ENCODE results near the gene STPG2.

Gene STPG2

DNA sequence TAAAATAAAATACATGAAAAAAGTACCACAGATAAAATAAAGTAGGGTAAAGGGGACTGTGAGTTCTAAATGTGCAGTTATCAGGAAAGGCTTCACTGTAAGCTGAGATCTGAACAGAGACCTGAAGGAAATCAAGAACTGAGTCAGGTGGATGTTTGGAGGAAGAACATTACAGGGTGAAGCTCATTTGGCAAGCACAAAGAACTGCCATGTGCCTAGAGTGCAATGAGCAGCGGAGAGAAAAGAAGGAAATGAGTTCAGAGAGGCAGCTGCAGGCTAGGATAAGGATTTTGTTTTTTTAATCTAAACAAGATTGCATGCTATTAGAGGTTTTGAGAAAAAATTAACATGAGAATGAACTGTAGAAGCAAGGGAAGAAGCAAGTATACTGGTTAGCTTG lies 373.1 kb downstream of the STPG2 start:
- TF ChIP-seq, protein P1, sequence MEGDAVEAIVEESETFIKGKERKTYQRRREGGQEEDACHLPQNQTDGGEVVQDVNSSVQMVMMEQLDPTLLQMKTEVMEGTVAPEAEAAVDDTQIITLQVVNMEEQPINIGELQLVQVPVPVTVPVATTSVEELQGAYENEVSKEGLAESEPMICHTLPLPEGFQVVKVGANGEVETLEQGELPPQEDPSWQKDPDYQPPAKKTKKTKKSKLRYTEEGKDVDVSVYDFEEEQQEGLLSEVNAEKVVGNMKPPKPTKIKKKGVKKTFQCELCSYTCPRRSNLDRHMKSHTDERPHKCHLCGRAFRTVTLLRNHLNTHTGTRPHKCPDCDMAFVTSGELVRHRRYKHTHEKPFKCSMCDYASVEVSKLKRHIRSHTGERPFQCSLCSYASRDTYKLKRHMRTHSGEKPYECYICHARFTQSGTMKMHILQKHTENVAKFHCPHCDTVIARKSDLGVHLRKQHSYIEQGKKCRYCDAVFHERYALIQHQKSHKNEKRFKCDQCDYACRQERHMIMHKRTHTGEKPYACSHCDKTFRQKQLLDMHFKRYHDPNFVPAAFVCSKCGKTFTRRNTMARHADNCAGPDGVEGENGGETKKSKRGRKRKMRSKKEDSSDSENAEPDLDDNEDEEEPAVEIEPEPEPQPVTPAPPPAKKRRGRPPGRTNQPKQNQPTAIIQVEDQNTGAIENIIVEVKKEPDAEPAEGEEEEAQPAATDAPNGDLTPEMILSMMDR (IDR thresholded peaks at IDR 0.05; ENCODE audit: control insufficient read depth, insufficient read depth, low read depth, low read length, missing control alignments), result no peak
- no peak for DNase-seq (ENCODE audit: low read depth)
- H3K4me3 ChIP-seq (ENCODE audit: control insufficient read depth, low read depth, low read length), result no peak overlapping the region

DNA sequence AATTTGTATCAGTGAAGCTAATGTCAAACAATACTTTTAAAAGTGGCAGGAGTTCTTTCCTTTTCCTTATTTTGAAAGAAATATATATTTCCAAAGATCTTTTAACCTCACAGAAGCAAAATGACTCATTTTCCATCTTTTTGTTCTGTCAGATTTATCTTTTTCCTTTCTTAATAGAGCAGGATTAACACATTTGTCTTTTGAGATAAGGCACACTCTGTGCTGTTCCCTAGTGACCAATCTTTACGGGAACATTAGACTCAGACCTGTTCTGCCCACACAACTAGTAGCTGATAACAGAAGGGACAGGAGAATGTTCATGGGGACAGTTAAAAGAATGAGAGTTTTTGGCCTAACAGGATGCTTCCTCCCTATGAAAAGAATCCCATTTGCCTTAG lies 381.2 kb downstream of the STPG2 start:
- DNase-seq (ENCODE audit: low read depth), result no peak
- TF ChIP-seq, protein P1 (IDR thresholded peaks at IDR 0.05; ENCODE audit: control insufficient read depth, insufficient read depth, low read depth, low read length, missing control alignments), result no peak
- H3K4me3 ChIP-seq (ENCODE audit: control insufficient read depth, low read depth, low read length), result no peak overlapping the region

DNA sequence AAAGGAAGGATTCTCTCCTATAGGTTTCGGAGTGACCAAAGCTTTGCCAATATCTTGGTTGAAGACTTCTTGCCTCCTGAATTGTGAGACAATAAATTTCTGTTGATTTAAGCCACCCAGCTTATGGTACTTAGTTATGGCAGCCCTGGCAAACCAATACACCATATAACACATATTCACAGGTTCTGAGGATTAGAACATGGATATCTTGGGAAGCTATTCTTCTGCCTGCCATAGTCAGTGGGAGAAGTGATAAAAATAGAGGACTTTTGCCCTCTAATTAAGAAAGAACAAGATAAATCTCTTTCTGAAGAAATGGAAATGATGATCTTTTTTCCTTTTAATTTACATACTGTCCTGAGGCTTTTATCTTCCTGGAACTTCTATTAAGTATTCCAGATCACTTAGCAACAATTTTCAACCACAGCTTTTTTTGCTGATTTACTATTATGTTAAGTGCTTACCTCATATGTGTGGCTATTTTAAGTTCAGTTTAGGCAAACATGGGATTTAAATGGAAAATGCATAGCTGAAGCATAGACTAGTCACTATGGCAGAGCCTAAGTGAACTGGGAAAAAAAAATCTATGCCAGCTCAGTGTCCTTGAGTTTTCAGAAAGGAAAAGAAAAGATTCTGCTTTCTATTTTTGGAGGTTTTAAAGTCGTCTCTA lies 381.7 kb downstream of the STPG2 start:
- no peak for DNase-seq (ENCODE audit: low read depth)
- TF ChIP-seq, protein P1 (IDR thresholded peaks at IDR 0.05; ENCODE audit: control insufficient read depth, insufficient read depth, low read depth, low read length, missing control alignments), result no peak

DNA sequence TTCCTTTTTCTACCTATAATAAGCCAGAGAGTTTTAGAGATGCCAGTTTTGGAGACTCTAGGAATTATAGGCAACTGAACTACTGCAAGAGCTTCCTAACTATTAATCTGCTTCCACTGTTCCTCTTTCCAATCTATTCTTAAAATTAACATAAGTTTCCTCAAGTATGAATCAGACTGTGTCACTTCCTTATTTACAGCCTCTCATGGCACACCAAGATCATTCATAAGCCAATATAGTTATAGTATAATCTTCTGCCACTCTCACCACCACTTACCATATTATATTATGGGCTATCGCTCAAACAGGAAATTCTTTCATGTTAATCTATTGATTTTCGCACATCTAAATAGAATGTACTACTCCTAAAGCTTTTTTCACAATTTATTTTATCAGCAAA lies 383.5 kb downstream of the STPG2 start:
- TF ChIP-seq, protein P1 (IDR thresholded peaks at IDR 0.05; ENCODE audit: control insufficient read depth, insufficient read depth, low read depth, low read length, missing control alignments), result no peak
- no peak for DNase-seq (ENCODE audit: low read depth)

More for the DNA sequence above, 381.7 kb downstream of the STPG2 start:
- H3K4me3 ChIP-seq (ENCODE audit: control insufficient read depth, low read depth, low read length), result no peak overlapping the region

DNA sequence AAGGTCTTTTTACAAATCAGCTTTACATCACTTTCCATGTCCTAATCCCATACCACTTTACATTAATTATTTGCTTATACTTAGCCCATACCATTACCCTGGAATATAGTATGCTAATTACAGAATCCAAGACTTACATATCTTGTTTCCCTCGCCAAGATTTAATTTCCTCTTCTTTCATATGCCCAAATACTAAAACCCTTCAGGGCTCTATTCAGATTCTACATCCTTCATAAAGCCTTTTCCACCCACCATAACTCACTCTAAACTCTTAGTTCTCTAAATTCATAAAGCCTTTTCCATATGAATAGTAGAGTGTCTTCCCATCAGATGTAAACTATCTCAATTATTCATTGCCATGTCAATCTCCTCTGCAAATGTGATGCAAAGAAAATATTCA lies 390.7 kb downstream of the STPG2 start:
- TF ChIP-seq, protein P1 (IDR thresholded peaks at IDR 0.05; ENCODE audit: control insufficient read depth, insufficient read depth, low read depth, low read length, missing control alignments), result no peak
- DNase-seq (ENCODE audit: low read depth), result no peak
- no peak overlapping the region for H3K4me3 ChIP-seq (ENCODE audit: control insufficient read depth, low read depth, low read length)

More for the DNA sequence above, 383.5 kb downstream of the STPG2 start:
- H3K4me3 ChIP-seq (ENCODE audit: control insufficient read depth, low read depth, low read length), result no peak overlapping the region

DNA sequence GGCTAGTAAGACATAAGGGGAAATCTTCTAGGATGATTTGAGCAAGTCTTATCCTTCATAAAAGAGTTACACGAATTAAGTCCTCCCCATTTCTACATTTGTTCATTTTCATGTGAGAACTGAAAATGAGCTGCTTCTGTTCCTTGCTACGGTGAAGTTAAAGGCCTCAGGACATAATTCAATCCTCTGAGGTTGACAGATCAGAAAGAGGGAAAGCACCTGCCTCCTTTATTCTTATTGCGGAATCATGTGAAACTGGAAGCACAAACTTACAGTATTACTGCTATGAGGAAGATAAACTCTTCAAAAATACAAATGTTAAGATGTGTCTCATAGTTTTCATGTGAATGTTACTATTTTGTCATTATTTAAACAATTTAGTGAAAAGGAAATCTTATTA lies 395.3 kb downstream of the STPG2 start:
- DNase-seq (ENCODE audit: low read depth), result no peak
- H3K4me3 ChIP-seq (ENCODE audit: control insufficient read depth, low read depth, low read length), result no peak overlapping the region
- TF ChIP-seq, protein P1 (IDR thresholded peaks at IDR 0.05; ENCODE audit: control insufficient read depth, insufficient read depth, low read depth, low read length, missing control alignments), result no peak
